Lower lobe of right lung (tissue), 2 donors: Measurements from ENCODE around the gene HMGN2. TPM values are rescaled to one million over a fixed set of nuclear protein-coding genes. Genes with fewer than 3 reads are reported as not detected.

ENCODE experiments used
- ATAC-seq, 2 donors: fragments of 200-7000 bp; cut with Tn5 transposase; one replicate each; pipeline ENCODE4 v1.9.1; 2020 to 2022; ENCODE audit warnings: mild to moderate bottlenecking in 2 of 2, moderate library complexity in 2 of 2
- DNase-seq: peaks from one replicate; pipeline ENCODE4 v3.0.0-alpha.2; 2020
- H3K27ac ChIP-seq: fragments of 200-600 bp; one replicate; pipeline ENCODE4 v1.8.0; 2022
- H3K27me3 ChIP-seq: fragments of 200-600 bp; one replicate; pipeline ENCODE4 v1.8.0; 2022; ENCODE audit warnings: low read depth
- H3K36me3 ChIP-seq: fragments of 200-600 bp; one replicate; pipeline ENCODE4 v1.8.0; 2022; ENCODE audit warnings: mild to moderate bottlenecking
- H3K4me1 ChIP-seq: fragments of 200-600 bp; one replicate; pipeline ENCODE4 v1.8.0; 2022
- H3K4me3 ChIP-seq: fragments of 200-600 bp; one replicate; pipeline ENCODE4 v1.8.0; 2022; ENCODE audit warnings: mild to moderate bottlenecking
- H3K9me3 ChIP-seq: fragments of 200-600 bp; one replicate; pipeline ENCODE4 v1.8.0; 2022
- intact Hi-C: fragments of 100-400 bp; cut with DNase I; formaldehyde crosslinking; loops from one replicate; pipeline ENCODE4 v1.11.0; 2022
- total RNA-seq: library from RNA; stranded (reverse); fragmentation: NEBNext Ultra II Directional; extraction: Animal tissue kit (Norgen Biotek cat#: 25700); gene quantifications from one replicate; pipeline ENCODE4 v1.2.1, GENCODE V29; 2021
- TF ChIP-seq, protein P1 (sequence below): fragments of 200-600 bp; IDR thresholded peaks from one replicate; pipeline ENCODE4 v1.8.0; 2022; ENCODE audit warnings: antibody characterized with exemption, mild to moderate bottlenecking
- donor health status: DM: no; HTN: yes; CAD: no; lungs with severe emphysema.

The HMGN2 gene
- total RNA-seq, 1 donor from 2014 or later, result 326 TPM

DNA sequence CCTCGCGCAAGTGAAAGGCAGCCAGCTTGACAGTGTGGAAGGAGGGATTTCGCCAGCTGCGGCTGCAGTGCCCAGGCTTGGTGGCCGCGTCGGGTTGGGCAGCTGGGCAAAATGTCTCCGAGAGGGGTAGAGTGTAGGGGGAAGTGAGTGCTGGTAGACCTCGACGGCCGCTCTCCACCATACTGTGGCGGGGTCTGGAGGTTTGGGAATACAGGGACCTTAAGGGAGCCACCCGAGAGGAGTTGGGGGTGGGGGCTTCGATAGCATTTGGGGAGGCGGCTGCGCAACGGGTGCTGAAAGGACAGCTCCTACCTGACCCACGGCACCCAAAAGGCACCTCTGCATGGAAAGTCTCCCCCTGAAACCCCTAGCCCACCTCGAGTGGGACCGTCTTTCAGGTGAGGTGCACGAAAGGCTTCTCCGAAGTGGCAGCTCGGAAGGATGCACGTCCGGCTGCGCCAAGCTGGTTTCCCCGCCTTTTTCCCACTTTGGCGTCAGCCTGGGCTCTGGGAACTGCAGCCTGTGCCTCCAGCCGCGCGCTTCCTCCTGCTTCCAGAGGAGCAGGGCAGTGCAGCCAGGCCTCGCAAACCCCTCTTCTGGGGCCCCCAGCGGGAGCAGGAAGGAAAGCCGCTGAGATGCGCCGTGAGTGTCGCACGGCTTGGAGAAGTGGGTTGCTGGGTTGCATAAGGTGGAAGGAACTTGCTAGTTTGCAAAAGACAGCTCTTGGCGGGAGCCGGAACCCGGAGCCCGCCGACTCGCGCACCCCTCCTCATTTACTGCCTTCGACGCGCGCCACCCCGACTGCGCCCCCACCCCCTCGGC lies 531 bp upstream of the HMGN2 start:
- Histone ChIP-seq H3K27ac (peak overlapping the region; percentile 100), H3K9me3 (no peaks in the 10 kb centered on the region), H3K4me3 (peak overlapping the region; percentile 99), H3K36me3 (peaks cover 42% of the 10 kb centered on the region), H3K27me3 (no peaks in the 10 kb centered on the region), H3K4me1 (peaks cover 38% of the 10 kb centered on the region)
- DNase-seq (peak; percentile 90), ATAC-seq (peak; percentile 68 to 72)
- TF ChIP-seq, protein P1, sequence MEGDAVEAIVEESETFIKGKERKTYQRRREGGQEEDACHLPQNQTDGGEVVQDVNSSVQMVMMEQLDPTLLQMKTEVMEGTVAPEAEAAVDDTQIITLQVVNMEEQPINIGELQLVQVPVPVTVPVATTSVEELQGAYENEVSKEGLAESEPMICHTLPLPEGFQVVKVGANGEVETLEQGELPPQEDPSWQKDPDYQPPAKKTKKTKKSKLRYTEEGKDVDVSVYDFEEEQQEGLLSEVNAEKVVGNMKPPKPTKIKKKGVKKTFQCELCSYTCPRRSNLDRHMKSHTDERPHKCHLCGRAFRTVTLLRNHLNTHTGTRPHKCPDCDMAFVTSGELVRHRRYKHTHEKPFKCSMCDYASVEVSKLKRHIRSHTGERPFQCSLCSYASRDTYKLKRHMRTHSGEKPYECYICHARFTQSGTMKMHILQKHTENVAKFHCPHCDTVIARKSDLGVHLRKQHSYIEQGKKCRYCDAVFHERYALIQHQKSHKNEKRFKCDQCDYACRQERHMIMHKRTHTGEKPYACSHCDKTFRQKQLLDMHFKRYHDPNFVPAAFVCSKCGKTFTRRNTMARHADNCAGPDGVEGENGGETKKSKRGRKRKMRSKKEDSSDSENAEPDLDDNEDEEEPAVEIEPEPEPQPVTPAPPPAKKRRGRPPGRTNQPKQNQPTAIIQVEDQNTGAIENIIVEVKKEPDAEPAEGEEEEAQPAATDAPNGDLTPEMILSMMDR, result no peak
- intact Hi-C loops, result no loop called here

DNA sequence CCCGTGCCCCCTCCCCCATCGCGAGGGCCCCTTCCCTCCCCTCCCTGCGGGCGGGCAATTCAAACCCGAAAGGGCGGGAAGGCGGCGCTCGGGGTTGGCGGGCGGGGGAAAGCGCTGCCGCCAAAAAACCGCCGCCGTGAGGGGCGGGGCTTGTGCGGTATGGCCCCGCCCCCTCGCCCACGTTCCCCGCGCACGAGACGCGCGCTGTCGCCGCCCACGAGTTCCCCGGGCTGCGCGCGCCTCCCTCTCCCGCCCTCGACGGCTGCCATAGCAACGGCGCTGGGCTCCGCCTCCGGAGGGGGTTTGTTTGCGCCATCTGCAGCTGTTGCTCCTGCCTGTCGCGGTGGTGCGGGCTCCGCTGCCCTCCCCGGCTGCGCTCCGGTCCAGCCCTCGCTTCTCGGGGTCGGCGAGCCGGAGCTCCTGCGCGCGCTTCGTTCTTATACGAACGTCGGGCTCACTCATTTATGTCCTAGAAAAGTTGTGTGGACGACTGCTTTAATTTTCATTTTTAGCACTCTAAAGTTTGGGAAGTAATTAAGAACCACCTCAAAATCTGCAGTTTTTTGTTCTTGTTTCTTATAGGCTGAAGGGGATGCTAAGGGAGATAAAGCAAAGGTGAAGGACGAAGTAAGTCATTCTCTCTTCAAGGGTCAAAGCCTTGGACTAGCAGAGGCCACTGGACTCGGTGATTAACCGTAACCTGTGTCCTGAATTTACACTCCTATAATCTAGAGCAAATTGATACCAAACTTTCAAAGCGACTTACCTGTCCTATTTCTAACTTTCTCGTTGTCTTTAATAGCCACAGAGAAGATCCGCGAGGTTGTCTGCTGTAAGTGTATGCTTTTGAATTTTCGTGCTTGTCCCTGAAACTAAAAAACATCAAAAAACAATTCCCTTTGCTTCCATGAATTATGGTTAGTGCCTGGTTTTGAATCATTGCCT lies 933 bp downstream of the HMGN2 start:
- H3K4me1 ChIP-seq, result peaks cover 38% of the 10 kb centered on the region
- peak; percentile 93 to 96 for ATAC-seq
- peaks cover 44% of the 10 kb centered on the region for H3K36me3 ChIP-seq

DNA sequence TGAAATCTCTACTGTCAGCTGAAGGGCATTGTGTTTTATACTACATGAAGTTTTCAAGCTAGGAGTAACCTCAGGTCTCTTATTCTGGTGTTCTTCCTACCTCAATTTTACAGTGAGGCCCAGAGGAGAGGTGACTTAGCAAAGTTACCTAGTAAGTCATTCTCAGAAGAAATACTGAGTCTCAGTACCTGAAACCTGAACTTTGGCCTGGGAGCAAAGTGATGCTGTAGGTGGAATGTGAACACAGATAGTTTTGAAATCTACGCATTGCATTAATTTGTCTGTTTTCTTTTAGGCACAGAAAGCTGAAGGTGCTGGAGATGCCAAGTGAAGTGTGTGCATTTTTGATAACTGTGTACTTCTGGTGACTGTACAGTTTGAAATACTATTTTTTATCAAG lies 2.6 kb downstream of the HMGN2 start:
- Histone ChIP-seq H3K27me3 (no peaks in the 10 kb centered on the region), H3K27ac (no peak overlapping the region), H3K4me3 (no peak overlapping the region), H3K9me3 (no peaks in the 10 kb centered on the region), H3K36me3 (peaks cover 58% of the 10 kb centered on the region), H3K4me1 (peaks cover 33% of the 10 kb centered on the region)
- DNase-seq (no peak), ATAC-seq (no peak)
- TF ChIP-seq, protein P1, result no peak
- intact Hi-C loops, result no loop called here

More for the DNA sequence above, 933 bp downstream of the HMGN2 start:
- peak overlapping the region; percentile 99 for H3K4me3 ChIP-seq
- no peaks in the 10 kb centered on the region for H3K27me3 ChIP-seq
- TF ChIP-seq, protein P1, result no peak
- H3K9me3 ChIP-seq, result no peaks in the 10 kb centered on the region
- DNase-seq, result peak; percentile 97
- peak overlapping the region; percentile 100 for H3K27ac ChIP-seq
- intact Hi-C loops, result no loop called here

DNA sequence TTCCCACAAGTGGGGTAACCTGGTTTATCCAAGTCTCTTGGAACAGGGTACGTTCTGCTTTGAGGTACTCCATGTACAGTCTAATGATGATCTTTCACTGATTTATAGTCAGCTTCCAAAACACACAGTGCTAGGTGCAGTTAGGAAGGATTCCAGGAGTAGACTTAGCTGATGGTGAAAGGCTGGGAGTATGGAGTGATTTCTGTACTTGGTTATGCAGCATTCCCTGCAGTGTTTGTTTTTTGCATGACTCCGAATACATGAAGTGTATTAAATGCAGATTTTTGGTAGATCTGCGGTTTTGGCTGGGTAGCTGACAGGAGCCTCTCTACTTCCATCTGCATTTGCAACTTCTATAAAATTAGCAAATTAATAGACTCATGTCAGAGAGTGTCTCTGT lies 3.7 kb downstream of the HMGN2 start:
- Histone ChIP-seq H3K36me3 (peaks cover 60% of the 10 kb centered on the region), H3K9me3 (no peaks in the 10 kb centered on the region), H3K4me1 (peaks cover 32% of the 10 kb centered on the region), H3K27ac (no peak overlapping the region), H3K4me3 (no peak overlapping the region), H3K27me3 (no peaks in the 10 kb centered on the region)
- TF ChIP-seq, protein P1, result no peak
- DNase-seq (no peak), ATAC-seq (no peak)
- intact Hi-C loops, result no loop called here

DNA sequence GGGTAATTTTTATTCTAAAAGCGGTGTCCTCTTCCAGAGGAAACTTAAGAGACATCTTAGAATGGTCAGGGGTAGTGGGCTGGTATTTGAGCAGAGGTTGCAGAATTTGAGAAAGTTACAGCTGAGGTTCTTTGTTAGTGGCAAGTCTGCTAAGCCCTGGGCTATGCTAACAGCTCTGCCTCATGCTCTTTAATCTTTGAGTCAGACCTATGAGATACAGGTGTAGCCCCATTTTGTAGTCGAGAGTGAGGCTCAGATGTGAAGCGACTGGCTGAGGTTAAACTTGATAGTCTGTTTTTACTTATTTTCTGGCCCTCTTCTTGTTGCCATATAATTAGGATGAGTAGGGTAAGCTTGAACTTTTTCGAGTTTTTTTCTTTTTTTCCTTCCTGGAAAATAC lies 4.7 kb downstream of the HMGN2 start:
- Histone ChIP-seq H3K27ac (no peak overlapping the region), H3K9me3 (no peaks in the 10 kb centered on the region), H3K4me1 (peaks cover 27% of the 10 kb centered on the region), H3K27me3 (no peaks in the 10 kb centered on the region), H3K4me3 (no peak overlapping the region), H3K36me3 (peaks cover 60% of the 10 kb centered on the region)
- TF ChIP-seq, protein P1, result no peak
- DNase-seq (no peak), ATAC-seq (no peak)
- intact Hi-C loops, result no loop called here
